ENCODE data around the gene REV3L.

The REV3L gene

GRCh38 chr6:111254779-111255166 lies 228.2 kb downstream of the REV3L start:
- DNase-seq = no peak

- DNase-seq = no peak
Observed at GRCh38 chr6:111254004-111254778, 228.8 kb downstream of the REV3L start.

- no peak for DNase-seq
Observed at GRCh38 chr6:111252726-111253125, 230.3 kb downstream of the REV3L start.

GRCh38 chr6:111250791-111251354 lies 232.1 kb downstream of the REV3L start:
- no peak for DNase-seq
